ENCODE measurements around the gene CFP.

The CFP gene

DNA sequence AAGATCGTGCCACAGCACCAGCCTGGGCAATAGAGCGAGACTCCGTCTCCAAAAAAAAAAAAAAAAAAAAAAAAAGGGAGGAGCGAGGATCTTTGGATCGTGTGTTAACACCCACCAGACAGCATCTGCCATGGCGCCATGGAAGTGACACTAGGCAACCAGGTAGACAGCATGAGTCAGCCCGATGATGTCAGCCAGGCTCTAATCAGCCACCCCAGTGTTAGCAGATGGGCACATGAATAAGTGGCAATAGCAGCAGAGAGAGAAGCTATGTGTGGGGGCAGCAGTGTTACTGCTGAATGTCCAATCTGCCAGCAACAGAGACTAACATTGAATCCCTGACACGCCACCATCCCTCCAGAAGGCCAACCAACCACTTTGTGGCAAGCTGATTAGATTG is 16.6 kb downstream of the CFP start:
- no peak for TF ChIP-seq CTCF (conservative IDR thresholded peaks at IDR 0.05; ENCODE audit: low read depth, low read length)
- no peak overlapping the region for H3K9ac ChIP-seq
- no peak overlapping the region for H3K27ac ChIP-seq
- no peak overlapping the region for H3K4me2 ChIP-seq
- no peaks in the 10 kb centered on the region for H4K20me1 ChIP-seq (ENCODE audit: insufficient read depth)
- no peaks in the 10 kb centered on the region for H3K79me2 ChIP-seq (ENCODE audit: insufficient read depth, low read depth)
- no peaks in the 10 kb centered on the region for H3K4me1 ChIP-seq (ENCODE audit: low read depth, poor library complexity, severe bottlenecking)
- no peaks in the 10 kb centered on the region for H3K36me3 ChIP-seq (ENCODE audit: insufficient read depth)
- H2AFZ ChIP-seq (ENCODE audit: low read depth) = no peak overlapping the region
- H3K4me3 ChIP-seq (IDR thresholded peaks at IDR 0.05; ENCODE audit: insufficient read depth, low read depth, low read length) = no peak overlapping the region
- H3K27me3 ChIP-seq (ENCODE audit: insufficient read depth, low read depth) = no peaks in the 10 kb centered on the region

- Histone ChIP-seq H3K9ac (no peak overlapping the region), H3K4me3 (IDR thresholded peaks at IDR 0.05; ENCODE audit: insufficient read depth, low read depth, low read length) (no peak overlapping the region), H3K36me3 (ENCODE audit: insufficient read depth) (no peaks in the 10 kb centered on the region), H3K27me3 (ENCODE audit: insufficient read depth, low read depth) (no peaks in the 10 kb centered on the region), H2AFZ (ENCODE audit: low read depth) (no peak overlapping the region), H4K20me1 (ENCODE audit: insufficient read depth) (no peaks in the 10 kb centered on the region), H3K4me1 (ENCODE audit: low read depth, poor library complexity, severe bottlenecking) (no peaks in the 10 kb centered on the region), H3K79me2 (ENCODE audit: insufficient read depth, low read depth) (no peaks in the 10 kb centered on the region), H3K27ac (no peak overlapping the region), H3K4me2 (no peak overlapping the region)
- TF ChIP-seq CTCF (conservative IDR thresholded peaks at IDR 0.05; ENCODE audit: low read depth, low read length) = no peak
Observed at GRCh38 chrX:47612418-47612817, 17.3 kb downstream of the CFP start.

- TF ChIP-seq CTCF (conservative IDR thresholded peaks at IDR 0.05; ENCODE audit: low read depth, low read length) = no peak
- Histone ChIP-seq H3K9ac (no peak overlapping the region), H3K36me3 (ENCODE audit: insufficient read depth) (no peaks in the 10 kb centered on the region), H3K27ac (no peak overlapping the region), H3K4me1 (ENCODE audit: low read depth, poor library complexity, severe bottlenecking) (no peaks in the 10 kb centered on the region), H3K79me2 (ENCODE audit: insufficient read depth, low read depth) (no peaks in the 10 kb centered on the region), H4K20me1 (ENCODE audit: insufficient read depth) (no peaks in the 10 kb centered on the region), H2AFZ (ENCODE audit: low read depth) (no peak overlapping the region), H3K27me3 (ENCODE audit: insufficient read depth, low read depth) (no peaks in the 10 kb centered on the region), H3K4me2 (no peak overlapping the region), H3K4me3 (IDR thresholded peaks at IDR 0.05; ENCODE audit: insufficient read depth, low read depth, low read length) (no peak overlapping the region)
Observed at GRCh38 chrX:47611926-47612325, 17.8 kb downstream of the CFP start.

- no peak overlapping the region for H3K9ac ChIP-seq
- TF ChIP-seq CTCF (conservative IDR thresholded peaks at IDR 0.05; ENCODE audit: low read depth, low read length) = no peak
- no peak overlapping the region for H3K27ac ChIP-seq
- no peaks in the 10 kb centered on the region for H3K79me2 ChIP-seq (ENCODE audit: insufficient read depth, low read depth)
- no peaks in the 10 kb centered on the region for H3K36me3 ChIP-seq (ENCODE audit: insufficient read depth)
- no peak overlapping the region for H3K4me3 ChIP-seq (IDR thresholded peaks at IDR 0.05; ENCODE audit: insufficient read depth, low read depth, low read length)
- no peaks in the 10 kb centered on the region for H4K20me1 ChIP-seq (ENCODE audit: insufficient read depth)
- no peaks in the 10 kb centered on the region for H3K4me1 ChIP-seq (ENCODE audit: low read depth, poor library complexity, severe bottlenecking)
- no peak overlapping the region for H3K4me2 ChIP-seq
- H2AFZ ChIP-seq (ENCODE audit: low read depth) = no peak overlapping the region
- H3K27me3 ChIP-seq (ENCODE audit: insufficient read depth, low read depth) = no peaks in the 10 kb centered on the region
Observed at GRCh38 chrX:47611489-47611888, 18.2 kb downstream of the CFP start.

GRCh38 chrX:47610511-47610910 is 19.2 kb downstream of the CFP start:
- no peaks in the 10 kb centered on the region for H3K27me3 ChIP-seq (ENCODE audit: insufficient read depth, low read depth)
- H3K4me3 ChIP-seq (IDR thresholded peaks at IDR 0.05; ENCODE audit: insufficient read depth, low read depth, low read length) = no peak overlapping the region
- no peaks in the 10 kb centered on the region for H3K4me1 ChIP-seq (ENCODE audit: low read depth, poor library complexity, severe bottlenecking)
- H3K36me3 ChIP-seq (ENCODE audit: insufficient read depth) = no peaks in the 10 kb centered on the region
- no peaks in the 10 kb centered on the region for H3K79me2 ChIP-seq (ENCODE audit: insufficient read depth, low read depth)
- H3K9ac ChIP-seq = no peak overlapping the region
- no peak overlapping the region for H3K4me2 ChIP-seq
- H3K27ac ChIP-seq = no peak overlapping the region
- TF ChIP-seq CTCF (conservative IDR thresholded peaks at IDR 0.05; ENCODE audit: low read depth, low read length) = no peak
- no peak overlapping the region for H2AFZ ChIP-seq (ENCODE audit: low read depth)
- H4K20me1 ChIP-seq (ENCODE audit: insufficient read depth) = no peaks in the 10 kb centered on the region

Measured in KMS-11 (cell line).